Activated CD8-positive, alpha-beta memory T cell treated with anti-CD3 and anti-CD28 coated beads, Interleukin-2, amount 10 ng/mL, durations not matched to agents 7 days and 5 days (primary cell): ENCODE measurements around the gene CEP192. TPM values are rescaled to one million over a fixed set of nuclear protein-coding genes. Genes with fewer than 3 reads are reported as not detected.

Source experiments
- ATAC-seq: fragments of 150-1000 bp; cut with Tn5 transposase; one replicate; pipeline ENCODE4 v1.10.0; 2021; ENCODE audit warnings: moderate library complexity
- CTCF ChIA-PET: fragments of 350-600 bp; sonication (Branson Sonifier 250); formaldehyde crosslinking; loops from one replicate; lab custom pipeline; 2021; ENCODE audit warnings: antibody characterized with exemption; lab: Charles Lee
- DNase-seq: peaks from one replicate; pipeline ENCODE4 v3.0.0-alpha.2; 2020
- H3K27ac Mint-ChIP-seq: one replicate; pipeline ENCODE4 v1.8.0; 2021; ENCODE audit warnings: mild to moderate bottlenecking, mixed read lengths
- H3K27me3 Mint-ChIP-seq: one replicate; pipeline ENCODE4 v1.8.0; 2021; ENCODE audit warnings: mixed read lengths
- H3K36me3 Mint-ChIP-seq: one replicate; pipeline ENCODE4 v1.8.0; 2021; ENCODE audit warnings: mild to moderate bottlenecking, mixed read lengths
- H3K4me1 Mint-ChIP-seq: one replicate; pipeline ENCODE4 v1.8.0; 2021; ENCODE audit warnings: mixed read lengths
- H3K4me3 Mint-ChIP-seq: one replicate; pipeline ENCODE4 v1.8.0; 2021; ENCODE audit warnings: mild to moderate bottlenecking, moderate library complexity, mixed read lengths
- H3K9me3 Mint-ChIP-seq: one replicate; pipeline ENCODE4 v1.8.0; 2022; ENCODE audit warnings: low read depth, mixed read lengths
- total RNA-seq, 2 experiments: library from RNA; stranded (reverse); gene quantifications; one replicate each; pipeline ENCODE4 v1.2.3, GENCODE V29; 2021

Gene CEP192
- total RNA-seq, 2 experiments from 2014 or later: 36.6 to 57.4 TPM

- DNase-seq (no peak), ATAC-seq (no peak)
- Mint-ChIP-seq H3K4me1 (peaks cover 3% of the 10 kb centered on the region), H3K4me3 (no peak overlapping the region), H3K27me3 (peaks cover 25% of the 10 kb centered on the region), H3K9me3 (peaks cover 19% of the 10 kb centered on the region), H3K36me3 (peaks cover 31% of the 10 kb centered on the region), H3K27ac (no peak overlapping the region)
- CTCF ChIA-PET: interaction anchor here (0.8 to 2.6 kb wide), 13 partner anchors 11 to 432 kb away, joined by 3 to 15 read pairs (median 4); partner anchors contain the start of gene CEP192
These were observed 167.3 kb downstream of the CEP192 start for GRCh38 chr18:13158428-13158827.

- ATAC-seq (peak; percentile 30), DNase-seq (no peak)
- Mint-ChIP-seq H3K36me3 (peaks cover 31% of the 10 kb centered on the region), H3K27me3 (peaks cover 21% of the 10 kb centered on the region), H3K4me1 (peaks cover 3% of the 10 kb centered on the region), H3K9me3 (peaks cover 19% of the 10 kb centered on the region), H3K4me3 (no peak overlapping the region), H3K27ac (no peak overlapping the region)
- CTCF ChIA-PET: interaction anchor here (0.5 to 2.6 kb wide), 38 partner anchors 10 to 767 kb away, joined by 3 to 15 read pairs (median 4); partner anchors contain the start of genes CEP192 and PTPN2
These were observed 168.4 kb downstream of the CEP192 start for GRCh38 chr18:13159579-13159978.

- no peak overlapping the region for H3K27ac Mint-ChIP-seq
- peaks cover 3% of the 10 kb centered on the region for H3K4me1 Mint-ChIP-seq
- H3K9me3 Mint-ChIP-seq: peaks cover 10% of the 10 kb centered on the region
- CTCF ChIA-PET: no interaction called here
- peaks cover 20% of the 10 kb centered on the region for H3K36me3 Mint-ChIP-seq
- no peak for DNase-seq
- no peak for ATAC-seq
- peaks cover 25% of the 10 kb centered on the region for H3K27me3 Mint-ChIP-seq
- H3K4me3 Mint-ChIP-seq: no peak overlapping the region
These were observed 170.2 kb downstream of the CEP192 start for GRCh38 chr18:13161276-13161899.

- CTCF ChIA-PET: no interaction called here
- DNase-seq (no peak), ATAC-seq (no peak)
- Mint-ChIP-seq H3K9me3 (peaks cover 3% of the 10 kb centered on the region), H3K27me3 (peaks cover 40% of the 10 kb centered on the region), H3K27ac (no peak overlapping the region), H3K4me3 (no peak overlapping the region), H3K4me1 (peaks cover 3% of the 10 kb centered on the region), H3K36me3 (peaks cover 7% of the 10 kb centered on the region)
These were observed 172.2 kb downstream of the CEP192 start for GRCh38 chr18:13163167-13163927.

- CTCF ChIA-PET: no interaction called here
- ATAC-seq: no peak
- Mint-ChIP-seq H3K4me1 (peaks cover 1% of the 10 kb centered on the region), H3K4me3 (no peak overlapping the region), H3K36me3 (peaks cover 1% of the 10 kb centered on the region), H3K27ac (no peak overlapping the region), H3K9me3 (no peaks in the 10 kb centered on the region), H3K27me3 (peaks cover 49% of the 10 kb centered on the region)
- no peak for DNase-seq
These were observed 173.2 kb downstream of the CEP192 start for GRCh38 chr18:13164406-13164805.

GRCh38 chr18:13165636-13166423 is 174.7 kb downstream of the CEP192 start:
- H3K27me3 Mint-ChIP-seq: peaks cover 59% of the 10 kb centered on the region
- CTCF ChIA-PET: no interaction called here
- no peak overlapping the region for H3K27ac Mint-ChIP-seq
- no peaks in the 10 kb centered on the region for H3K36me3 Mint-ChIP-seq
- ATAC-seq (no peak), DNase-seq (no peak)
- H3K4me1 Mint-ChIP-seq: no peaks in the 10 kb centered on the region
- no peaks in the 10 kb centered on the region for H3K9me3 Mint-ChIP-seq
- H3K4me3 Mint-ChIP-seq: no peak overlapping the region

- CTCF ChIA-PET: interaction anchor here (1.4 kb wide), 1 partner anchor 14 kb away, joined by 4 read pairs; no protein-coding TSS in a partner anchor
- peaks cover 16% of the 10 kb centered on the region for H3K4me1 Mint-ChIP-seq
- peaks cover 27% of the 10 kb centered on the region for H3K27me3 Mint-ChIP-seq
- ATAC-seq: no peak
- no peak overlapping the region for H3K4me3 Mint-ChIP-seq
- H3K36me3 Mint-ChIP-seq: no peaks in the 10 kb centered on the region
- H3K27ac Mint-ChIP-seq: no peak overlapping the region
- no peak for DNase-seq
- no peaks in the 10 kb centered on the region for H3K9me3 Mint-ChIP-seq
These were observed 182.5 kb downstream of the CEP192 start for GRCh38 chr18:13173578-13174145.

Other genes with a start within 250 kb of the CEP192 start
- 10 to 100 TPM; 65.4 to 82.7 TPM for gene PTPN2, start 107.1 kb upstream of the CEP192 start, total RNA-seq
- 10 to 100 TPM; 50.9 to 66.7 TPM for gene SEH1L, start 43.4 kb upstream of the CEP192 start, total RNA-seq
- gene LDLRAD4, start 227.4 kb downstream of the CEP192 start, total RNA-seq: 10 to 100 TPM; 33.9 to 44.5 TPM